Subcutaneous adipose tissue (tissue), 4 donors: Measurements from ENCODE around the gene RAPGEF2. TPM values are rescaled to one million over a fixed set of nuclear protein-coding genes. Genes with fewer than 3 reads are reported as not detected.

Source experiments
- total RNA-seq, 4 donors: library from RNA; depleted of rRNA; stranded (reverse); fragments of >200 nt; gene quantifications; one replicate each; pipeline ENCODE4 v1.1.0, GENCODE V29; 2016
- TF ChIP-seq, protein P1 (sequence below): fragments of 450-650 bp; IDR thresholded peaks from one replicate; pipeline ENCODE4 v1.5.1; 2016; ENCODE audit warnings: low read depth, mild to moderate bottlenecking, control low read depth, antibody characterized with exemption, moderate library complexity

The RAPGEF2 gene
- total RNA-seq, 4 donors from 2014 or later: 41.2 to 71.8 (median 52.5) TPM

DNA sequence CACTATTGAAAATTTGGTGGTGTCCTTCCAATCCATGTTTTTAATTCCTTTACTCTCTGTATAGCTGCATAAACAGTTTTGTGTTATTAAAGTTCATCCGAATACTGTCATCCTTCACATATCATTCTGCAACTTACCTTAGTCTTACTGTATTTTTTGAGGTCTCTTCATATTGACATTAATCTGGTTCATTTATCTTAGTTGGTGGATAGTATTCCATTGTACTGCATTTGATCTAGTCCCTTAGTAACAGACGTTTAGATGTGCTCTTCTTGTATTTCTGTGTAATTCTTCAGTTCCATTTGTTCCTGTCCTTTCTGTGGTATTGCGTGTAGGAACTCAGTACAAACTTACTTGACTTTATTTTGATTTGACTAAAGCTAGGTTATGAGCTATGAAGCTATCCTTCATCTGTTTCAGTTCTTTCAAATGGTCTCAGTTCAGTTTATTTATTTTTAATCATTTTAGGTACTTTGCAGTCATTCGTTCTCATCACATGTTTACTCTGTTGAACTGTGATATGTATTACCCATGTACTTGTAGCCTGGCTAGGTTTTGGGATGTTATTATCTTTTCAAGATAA is 41.3 kb downstream of the RAPGEF2 start:
- TF ChIP-seq, protein P1, sequence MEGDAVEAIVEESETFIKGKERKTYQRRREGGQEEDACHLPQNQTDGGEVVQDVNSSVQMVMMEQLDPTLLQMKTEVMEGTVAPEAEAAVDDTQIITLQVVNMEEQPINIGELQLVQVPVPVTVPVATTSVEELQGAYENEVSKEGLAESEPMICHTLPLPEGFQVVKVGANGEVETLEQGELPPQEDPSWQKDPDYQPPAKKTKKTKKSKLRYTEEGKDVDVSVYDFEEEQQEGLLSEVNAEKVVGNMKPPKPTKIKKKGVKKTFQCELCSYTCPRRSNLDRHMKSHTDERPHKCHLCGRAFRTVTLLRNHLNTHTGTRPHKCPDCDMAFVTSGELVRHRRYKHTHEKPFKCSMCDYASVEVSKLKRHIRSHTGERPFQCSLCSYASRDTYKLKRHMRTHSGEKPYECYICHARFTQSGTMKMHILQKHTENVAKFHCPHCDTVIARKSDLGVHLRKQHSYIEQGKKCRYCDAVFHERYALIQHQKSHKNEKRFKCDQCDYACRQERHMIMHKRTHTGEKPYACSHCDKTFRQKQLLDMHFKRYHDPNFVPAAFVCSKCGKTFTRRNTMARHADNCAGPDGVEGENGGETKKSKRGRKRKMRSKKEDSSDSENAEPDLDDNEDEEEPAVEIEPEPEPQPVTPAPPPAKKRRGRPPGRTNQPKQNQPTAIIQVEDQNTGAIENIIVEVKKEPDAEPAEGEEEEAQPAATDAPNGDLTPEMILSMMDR: no peak

DNA sequence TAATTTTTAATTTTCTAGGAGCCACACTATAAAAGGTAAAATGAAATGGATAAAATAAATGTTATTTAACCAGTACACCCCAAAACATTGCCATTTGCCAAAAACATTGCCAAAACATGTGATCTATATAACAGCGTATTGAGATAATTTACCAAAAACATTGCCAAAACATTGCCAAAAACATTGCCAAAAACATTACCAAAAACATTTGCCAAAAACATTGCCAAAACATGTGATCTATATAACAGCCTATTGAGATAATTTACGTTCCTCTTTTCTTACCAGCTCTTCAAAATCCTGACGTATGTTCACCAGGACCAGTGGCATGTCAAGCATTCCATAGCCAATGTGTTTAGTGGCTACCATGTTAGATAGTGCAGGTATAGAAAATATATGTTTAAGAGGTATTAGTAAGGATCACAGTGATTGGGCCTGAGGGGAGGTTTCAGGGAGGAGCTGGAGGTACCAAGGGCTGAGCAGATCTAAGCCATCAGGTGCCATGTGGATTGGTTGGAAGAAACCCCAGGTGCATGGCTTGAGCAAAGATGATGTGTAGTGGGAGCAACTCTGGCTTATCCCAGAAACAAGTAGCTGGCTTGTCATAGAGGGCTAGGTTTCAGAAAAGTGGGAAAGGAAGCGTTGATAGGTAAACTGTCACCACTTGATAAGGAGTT is 42.6 kb downstream of the RAPGEF2 start:
- TF ChIP-seq, protein P1: no peak

DNA sequence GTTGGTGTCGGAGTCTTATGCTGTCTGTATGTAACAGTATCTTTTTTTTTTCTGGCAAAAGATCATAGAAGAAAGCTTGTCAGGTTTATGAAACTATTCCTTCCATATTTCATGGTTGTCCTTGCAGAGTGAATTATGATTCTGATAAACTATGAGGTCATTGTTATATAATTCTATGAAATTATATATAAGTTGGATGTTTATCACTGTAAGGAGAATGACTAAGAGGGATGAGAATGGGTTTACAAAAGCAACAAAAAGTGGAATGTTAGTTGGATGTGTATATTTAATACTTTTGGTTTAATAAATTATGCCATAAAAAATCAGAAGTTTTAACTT is 43.1 kb downstream of the RAPGEF2 start:
- TF ChIP-seq, protein P1: no peak

DNA sequence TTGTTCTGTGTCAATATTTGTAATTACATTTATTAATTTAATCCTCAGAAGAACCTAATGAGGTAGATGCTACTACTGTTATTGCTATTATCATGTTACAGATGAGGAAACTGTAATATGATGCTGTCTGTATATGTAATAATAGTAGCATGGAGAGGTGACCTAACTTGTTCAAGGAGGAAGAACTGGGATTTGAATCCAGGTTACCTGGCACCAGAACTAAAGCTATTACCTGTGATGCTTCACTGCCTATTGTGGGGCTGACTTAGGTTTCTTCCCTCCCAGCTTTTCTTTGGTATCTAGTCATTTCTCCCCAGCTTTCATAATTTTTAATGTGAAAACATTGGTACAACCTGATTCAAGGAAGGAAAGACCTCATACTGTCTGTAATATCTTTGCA is 43.6 kb downstream of the RAPGEF2 start:
- TF ChIP-seq, protein P1: no peak

DNA sequence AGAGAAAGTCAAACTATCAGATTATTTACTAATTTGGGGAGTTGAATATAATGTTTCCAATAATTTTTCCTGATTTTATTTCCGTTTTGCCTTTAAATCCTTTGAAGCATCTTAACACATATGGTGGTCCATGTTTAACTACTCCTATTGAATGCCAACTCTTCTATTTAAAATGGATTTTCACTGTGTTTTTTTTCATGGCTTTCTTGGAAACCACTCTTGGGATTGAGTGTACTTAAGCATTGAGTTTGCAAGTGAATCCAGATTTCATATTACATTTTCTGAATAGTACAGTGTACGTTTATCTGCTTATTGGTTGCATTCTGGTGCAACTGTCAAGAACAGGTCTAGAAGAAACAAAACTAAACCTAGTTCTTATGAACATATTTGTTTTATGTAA is 45.6 kb downstream of the RAPGEF2 start:
- TF ChIP-seq, protein P1: no peak

DNA sequence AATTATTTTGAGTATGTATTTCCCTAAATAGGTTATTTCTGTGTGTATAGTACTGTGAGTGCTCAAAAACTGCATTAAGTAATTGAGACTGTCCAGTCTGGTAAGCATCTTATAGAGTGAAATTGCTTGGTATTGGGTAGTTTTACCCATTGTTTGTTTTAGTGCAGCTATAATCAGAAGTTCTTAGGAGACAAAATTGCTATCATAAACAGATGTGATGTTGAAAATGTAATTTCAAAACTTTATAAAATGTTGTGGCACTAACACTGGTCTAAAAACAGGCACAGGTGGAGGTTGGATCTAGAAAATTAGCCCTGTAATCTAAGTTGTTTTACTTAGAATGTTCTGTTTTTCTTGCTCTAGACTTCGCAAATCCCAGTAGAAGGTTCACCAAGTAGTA is 46.8 kb downstream of the RAPGEF2 start:
- TF ChIP-seq, protein P1: no peak

DNA sequence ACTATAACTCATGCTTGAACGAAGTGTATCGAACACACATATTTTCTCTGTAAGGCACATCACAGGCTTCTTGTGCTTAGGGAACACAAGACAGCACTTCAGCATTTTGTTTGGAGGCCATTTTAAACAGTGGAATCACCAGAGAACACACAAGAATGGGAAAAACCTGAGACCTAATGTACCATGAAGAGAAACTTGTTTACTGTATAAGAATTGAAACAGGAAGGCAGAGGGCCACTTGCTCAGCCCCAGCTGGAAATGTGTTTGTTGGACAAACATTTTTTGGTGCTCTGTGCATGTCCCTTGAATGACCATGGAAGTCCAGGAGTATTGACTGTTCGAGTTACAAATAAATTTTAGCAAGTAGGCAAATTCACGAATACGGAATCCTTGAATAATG is 47.5 kb downstream of the RAPGEF2 start:
- TF ChIP-seq, protein P1: no peak
